ENCODE data around the gene PTPRT.

PTPRT gene

GRCh38 chr20:42700372-42700771 lies 489.3 kb downstream of the PTPRT start:
- H3K27ac ChIP-seq (ENCODE audit: low read depth, low read length), result no peak overlapping the region
- H3K36me3 ChIP-seq (ENCODE audit: control insufficient read depth in 1 of 2, insufficient read depth in 2 of 2, low read length in 2 of 2), result no peaks in the 10 kb centered on the region
- H3K9me3 ChIP-seq (ENCODE audit: control insufficient read depth in 1 of 2, low read length in 2 of 2), result peaks cover 3 to 4% of the 10 kb centered on the region in 2 donors
- no peak overlapping the region for H3K4me3 ChIP-seq (ENCODE audit: low read depth in 1 of 2, low read length in 2 of 2)
- H3K9ac ChIP-seq (ENCODE audit: low read depth in 1 of 2, low read length in 2 of 2), result no peak overlapping the region
- no peaks in the 10 kb centered on the region for H3K27me3 ChIP-seq (ENCODE audit: control insufficient read depth in 1 of 2, insufficient read depth in 2 of 2, low read length in 2 of 2)
- H3K4me1 ChIP-seq (ENCODE audit: control insufficient read depth in 1 of 2, insufficient read depth in 2 of 2, low read length in 2 of 2), result peaks cover 0 to 12% of the 10 kb centered on the region in 2 donors

- peaks cover 0 to 3% of the 10 kb centered on the region in 2 donors for H3K9me3 ChIP-seq (ENCODE audit: control insufficient read depth in 1 of 2, low read length in 2 of 2)
- H3K4me1 ChIP-seq (ENCODE audit: control insufficient read depth in 1 of 2, insufficient read depth in 2 of 2, low read length in 2 of 2), result peaks cover 0 to 7% of the 10 kb centered on the region in 2 donors
- H3K36me3 ChIP-seq (ENCODE audit: control insufficient read depth in 1 of 2, insufficient read depth in 2 of 2, low read length in 2 of 2), result no peaks in the 10 kb centered on the region
- H3K4me3 ChIP-seq (ENCODE audit: low read depth in 1 of 2, low read length in 2 of 2), result no peak overlapping the region
- H3K27me3 ChIP-seq (ENCODE audit: control insufficient read depth in 1 of 2, insufficient read depth in 2 of 2, low read length in 2 of 2), result no peaks in the 10 kb centered on the region
- H3K27ac ChIP-seq (ENCODE audit: low read depth, low read length), result no peak overlapping the region
- no peak overlapping the region for H3K9ac ChIP-seq (ENCODE audit: low read depth in 1 of 2, low read length in 2 of 2)
Measured at GRCh38 chr20:42697962-42698361, 491.7 kb downstream of the PTPRT start.

GRCh38 chr20:42690842-42691437 lies 498.8 kb downstream of the PTPRT start:
- H3K9me3 ChIP-seq (ENCODE audit: control insufficient read depth in 1 of 2, low read length in 2 of 2), result no peaks in the 10 kb centered on the region
- H3K36me3 ChIP-seq (ENCODE audit: control insufficient read depth in 1 of 2, insufficient read depth in 2 of 2, low read length in 2 of 2), result no peaks in the 10 kb centered on the region
- no peak overlapping the region for H3K27ac ChIP-seq (ENCODE audit: low read depth, low read length)
- no peak overlapping the region for H3K4me3 ChIP-seq (ENCODE audit: low read depth in 1 of 2, low read length in 2 of 2)
- H3K9ac ChIP-seq (ENCODE audit: low read depth in 1 of 2, low read length in 2 of 2), result no peak overlapping the region
- H3K4me1 ChIP-seq (ENCODE audit: control insufficient read depth in 1 of 2, insufficient read depth in 2 of 2, low read length in 2 of 2), result no peaks in the 10 kb centered on the region
- no peaks in the 10 kb centered on the region for H3K27me3 ChIP-seq (ENCODE audit: control insufficient read depth in 1 of 2, insufficient read depth in 2 of 2, low read length in 2 of 2)

- no peak overlapping the region for H3K4me3 ChIP-seq (ENCODE audit: low read depth in 1 of 2, low read length in 2 of 2)
- H3K27ac ChIP-seq (ENCODE audit: low read depth, low read length), result no peak overlapping the region
- H3K36me3 ChIP-seq (ENCODE audit: control insufficient read depth in 1 of 2, insufficient read depth in 2 of 2, low read length in 2 of 2), result no peaks in the 10 kb centered on the region
- no peaks in the 10 kb centered on the region for H3K4me1 ChIP-seq (ENCODE audit: control insufficient read depth in 1 of 2, insufficient read depth in 2 of 2, low read length in 2 of 2)
- H3K9ac ChIP-seq (ENCODE audit: low read depth in 1 of 2, low read length in 2 of 2), result no peak overlapping the region
- H3K27me3 ChIP-seq (ENCODE audit: control insufficient read depth in 1 of 2, insufficient read depth in 2 of 2, low read length in 2 of 2), result no peaks in the 10 kb centered on the region
- H3K9me3 ChIP-seq (ENCODE audit: control insufficient read depth in 1 of 2, low read length in 2 of 2), result no peaks in the 10 kb centered on the region
Measured at GRCh38 chr20:42688576-42688975, 501.1 kb downstream of the PTPRT start.

GRCh38 chr20:42686057-42686456 lies 503.6 kb downstream of the PTPRT start:
- no peaks in the 10 kb centered on the region for H3K9me3 ChIP-seq (ENCODE audit: control insufficient read depth in 1 of 2, low read length in 2 of 2)
- H3K27me3 ChIP-seq (ENCODE audit: control insufficient read depth in 1 of 2, insufficient read depth in 2 of 2, low read length in 2 of 2), result no peaks in the 10 kb centered on the region
- no peaks in the 10 kb centered on the region for H3K4me1 ChIP-seq (ENCODE audit: control insufficient read depth in 1 of 2, insufficient read depth in 2 of 2, low read length in 2 of 2)
- no peaks in the 10 kb centered on the region for H3K36me3 ChIP-seq (ENCODE audit: control insufficient read depth in 1 of 2, insufficient read depth in 2 of 2, low read length in 2 of 2)
- no peak overlapping the region for H3K4me3 ChIP-seq (ENCODE audit: low read depth in 1 of 2, low read length in 2 of 2)
- no peak overlapping the region for H3K27ac ChIP-seq (ENCODE audit: low read depth, low read length)
- no peak overlapping the region for H3K9ac ChIP-seq (ENCODE audit: low read depth in 1 of 2, low read length in 2 of 2)

GRCh38 chr20:42678895-42679294 lies 510.8 kb downstream of the PTPRT start:
- Histone ChIP-seq H3K4me1 (ENCODE audit: control insufficient read depth in 1 of 2, insufficient read depth in 2 of 2, low read length in 2 of 2) (no peaks in the 10 kb centered on the region), H3K9ac (ENCODE audit: low read depth in 1 of 2, low read length in 2 of 2) (no peak overlapping the region), H3K9me3 (ENCODE audit: control insufficient read depth in 1 of 2, low read length in 2 of 2) (no peaks in the 10 kb centered on the region), H3K36me3 (ENCODE audit: control insufficient read depth in 1 of 2, insufficient read depth in 2 of 2, low read length in 2 of 2) (no peaks in the 10 kb centered on the region), H3K27me3 (ENCODE audit: control insufficient read depth in 1 of 2, insufficient read depth in 2 of 2, low read length in 2 of 2) (no peaks in the 10 kb centered on the region), H3K4me3 (ENCODE audit: low read depth in 1 of 2, low read length in 2 of 2) (no peak overlapping the region), H3K27ac (ENCODE audit: low read depth, low read length) (no peak overlapping the region)

- no peak overlapping the region for H3K27ac ChIP-seq (ENCODE audit: low read depth, low read length)
- H3K4me3 ChIP-seq (ENCODE audit: low read depth in 1 of 2, low read length in 2 of 2), result no peak overlapping the region
- H3K36me3 ChIP-seq (ENCODE audit: control insufficient read depth in 1 of 2, insufficient read depth in 2 of 2, low read length in 2 of 2), result no peaks in the 10 kb centered on the region
- H3K9me3 ChIP-seq (ENCODE audit: control insufficient read depth in 1 of 2, low read length in 2 of 2), result no peaks in the 10 kb centered on the region
- H3K27me3 ChIP-seq (ENCODE audit: control insufficient read depth in 1 of 2, insufficient read depth in 2 of 2, low read length in 2 of 2), result no peaks in the 10 kb centered on the region
- no peaks in the 10 kb centered on the region for H3K4me1 ChIP-seq (ENCODE audit: control insufficient read depth in 1 of 2, insufficient read depth in 2 of 2, low read length in 2 of 2)
- H3K9ac ChIP-seq (ENCODE audit: low read depth in 1 of 2, low read length in 2 of 2), result no peak overlapping the region
Measured at GRCh38 chr20:42656130-42656529, 533.6 kb downstream of the PTPRT start.

- Histone ChIP-seq H3K27ac (ENCODE audit: low read depth, low read length) (no peak overlapping the region), H3K27me3 (ENCODE audit: control insufficient read depth in 1 of 2, insufficient read depth in 2 of 2, low read length in 2 of 2) (no peaks in the 10 kb centered on the region), H3K4me3 (ENCODE audit: low read depth in 1 of 2, low read length in 2 of 2) (no peak overlapping the region), H3K36me3 (ENCODE audit: control insufficient read depth in 1 of 2, insufficient read depth in 2 of 2, low read length in 2 of 2) (no peaks in the 10 kb centered on the region), H3K9me3 (ENCODE audit: control insufficient read depth in 1 of 2, low read length in 2 of 2) (no peaks in the 10 kb centered on the region), H3K9ac (ENCODE audit: low read depth in 1 of 2, low read length in 2 of 2) (no peak overlapping the region), H3K4me1 (ENCODE audit: control insufficient read depth in 1 of 2, insufficient read depth in 2 of 2, low read length in 2 of 2) (no peaks in the 10 kb centered on the region)
Measured at GRCh38 chr20:42652266-42652665, 537.4 kb downstream of the PTPRT start.

GRCh38 chr20:42650191-42650746 lies 539.4 kb downstream of the PTPRT start:
- H3K4me3 ChIP-seq (ENCODE audit: low read depth in 1 of 2, low read length in 2 of 2), result no peak overlapping the region
- no peak overlapping the region for H3K9ac ChIP-seq (ENCODE audit: low read depth in 1 of 2, low read length in 2 of 2)
- no peaks in the 10 kb centered on the region for H3K36me3 ChIP-seq (ENCODE audit: control insufficient read depth in 1 of 2, insufficient read depth in 2 of 2, low read length in 2 of 2)
- H3K9me3 ChIP-seq (ENCODE audit: control insufficient read depth in 1 of 2, low read length in 2 of 2), result no peaks in the 10 kb centered on the region
- no peak overlapping the region for H3K27ac ChIP-seq (ENCODE audit: low read depth, low read length)
- no peaks in the 10 kb centered on the region for H3K4me1 ChIP-seq (ENCODE audit: control insufficient read depth in 1 of 2, insufficient read depth in 2 of 2, low read length in 2 of 2)
- H3K27me3 ChIP-seq (ENCODE audit: control insufficient read depth in 1 of 2, insufficient read depth in 2 of 2, low read length in 2 of 2), result no peaks in the 10 kb centered on the region

GRCh38 chr20:42649748-42650147 lies 540.0 kb downstream of the PTPRT start:
- no peaks in the 10 kb centered on the region for H3K27me3 ChIP-seq (ENCODE audit: control insufficient read depth in 1 of 2, insufficient read depth in 2 of 2, low read length in 2 of 2)
- H3K9ac ChIP-seq (ENCODE audit: low read depth in 1 of 2, low read length in 2 of 2), result no peak overlapping the region
- no peak overlapping the region for H3K4me3 ChIP-seq (ENCODE audit: low read depth in 1 of 2, low read length in 2 of 2)
- H3K27ac ChIP-seq (ENCODE audit: low read depth, low read length), result no peak overlapping the region
- no peaks in the 10 kb centered on the region for H3K4me1 ChIP-seq (ENCODE audit: control insufficient read depth in 1 of 2, insufficient read depth in 2 of 2, low read length in 2 of 2)
- no peaks in the 10 kb centered on the region for H3K36me3 ChIP-seq (ENCODE audit: control insufficient read depth in 1 of 2, insufficient read depth in 2 of 2, low read length in 2 of 2)
- no peaks in the 10 kb centered on the region for H3K9me3 ChIP-seq (ENCODE audit: control insufficient read depth in 1 of 2, low read length in 2 of 2)

Measured in duodenal mucosa (tissue), 2 donors.